ENCODE results near the gene GALNT16. TPM values are rescaled to one million over a fixed set of nuclear protein-coding genes. Genes with fewer than 3 reads are reported as not detected.

The GALNT16 gene
- total RNA-seq, 2 experiments from 2014 or later: not detected

DNA sequence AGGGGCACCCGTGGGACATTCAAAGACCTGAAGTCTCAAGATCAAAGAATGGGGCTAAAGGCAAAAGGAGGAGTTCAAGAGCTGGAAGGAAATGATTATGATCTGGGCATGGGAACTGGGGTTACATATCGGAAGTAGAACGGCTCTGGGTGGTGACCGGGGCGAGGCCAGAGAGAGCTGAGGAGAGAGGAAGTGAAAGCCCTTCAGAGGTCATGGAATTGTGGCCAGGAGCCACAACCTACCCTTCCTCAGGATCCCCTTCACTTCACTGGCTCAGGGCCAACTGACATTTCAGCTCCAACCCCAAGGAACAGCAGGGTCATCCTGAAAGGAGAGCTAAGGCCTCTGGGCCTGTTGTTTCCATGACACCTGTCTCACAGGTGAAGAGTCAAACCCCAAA, 57.8 kb downstream of the GALNT16 start:
- ChIA-PET POLR2A (no interaction called here), CTCF (no interaction called here)
- Mint-ChIP-seq H3K4me1 (ENCODE audit: low read depth) (no peaks in the 10 kb centered on the region), H3K27ac (no peak overlapping the region), H3K9me3 (no peaks in the 10 kb centered on the region), H3K36me3 (ENCODE audit: low read depth) (no peaks in the 10 kb centered on the region), H3K27me3 (peaks cover 4% of the 10 kb centered on the region), H3K4me3 (no peak overlapping the region)
- no peak overlapping the region for H3K27ac ChIP-seq (ENCODE audit: low read depth in 1 of 2, low read length in 2 of 2)
- TF ChIP-seq, protein P1, sequence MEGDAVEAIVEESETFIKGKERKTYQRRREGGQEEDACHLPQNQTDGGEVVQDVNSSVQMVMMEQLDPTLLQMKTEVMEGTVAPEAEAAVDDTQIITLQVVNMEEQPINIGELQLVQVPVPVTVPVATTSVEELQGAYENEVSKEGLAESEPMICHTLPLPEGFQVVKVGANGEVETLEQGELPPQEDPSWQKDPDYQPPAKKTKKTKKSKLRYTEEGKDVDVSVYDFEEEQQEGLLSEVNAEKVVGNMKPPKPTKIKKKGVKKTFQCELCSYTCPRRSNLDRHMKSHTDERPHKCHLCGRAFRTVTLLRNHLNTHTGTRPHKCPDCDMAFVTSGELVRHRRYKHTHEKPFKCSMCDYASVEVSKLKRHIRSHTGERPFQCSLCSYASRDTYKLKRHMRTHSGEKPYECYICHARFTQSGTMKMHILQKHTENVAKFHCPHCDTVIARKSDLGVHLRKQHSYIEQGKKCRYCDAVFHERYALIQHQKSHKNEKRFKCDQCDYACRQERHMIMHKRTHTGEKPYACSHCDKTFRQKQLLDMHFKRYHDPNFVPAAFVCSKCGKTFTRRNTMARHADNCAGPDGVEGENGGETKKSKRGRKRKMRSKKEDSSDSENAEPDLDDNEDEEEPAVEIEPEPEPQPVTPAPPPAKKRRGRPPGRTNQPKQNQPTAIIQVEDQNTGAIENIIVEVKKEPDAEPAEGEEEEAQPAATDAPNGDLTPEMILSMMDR (IDR thresholded peaks at IDR 0.05): no peak
- no peak overlapping the region for H3K4me3 ChIP-seq (ENCODE audit: low read length)
- H3K4me1 ChIP-seq (ENCODE audit: insufficient read depth, low read length): no peaks in the 10 kb centered on the region
- H3K36me3 ChIP-seq (ENCODE audit: insufficient read depth, low read length): no peaks in the 10 kb centered on the region
- DNase-seq (peak in 3 of 14 experiments; percentile 4 to 26 (median 23)), ATAC-seq (ENCODE audit: poor library complexity) (no peak)
- intact Hi-C loops (cut with DNase I, micrococcal nuclease): no loop called here
- H3K27me3 ChIP-seq (ENCODE audit: control insufficient read depth in 1 of 2, insufficient read depth in 2 of 2, low read length in 2 of 2): no peaks in the 10 kb centered on the region
- no peaks in the 10 kb centered on the region for H3K9me3 ChIP-seq (ENCODE audit: control insufficient read depth in 1 of 2, insufficient read depth in 1 of 2, low read length in 2 of 2)

GRCh38 chr14:69318241-69318640, 58.3 kb downstream of the GALNT16 start:
- Histone ChIP-seq H3K9me3 (ENCODE audit: control insufficient read depth in 1 of 2, insufficient read depth in 1 of 2, low read length in 2 of 2) (no peaks in the 10 kb centered on the region), H3K4me1 (ENCODE audit: insufficient read depth, low read length) (no peaks in the 10 kb centered on the region), H3K4me3 (ENCODE audit: low read length) (no peak overlapping the region), H3K27ac (ENCODE audit: low read depth in 1 of 2, low read length in 2 of 2) (no peak overlapping the region), H3K36me3 (ENCODE audit: insufficient read depth, low read length) (no peaks in the 10 kb centered on the region), H3K27me3 (ENCODE audit: control insufficient read depth in 1 of 2, insufficient read depth in 2 of 2, low read length in 2 of 2) (no peaks in the 10 kb centered on the region)
- Mint-ChIP-seq H3K27ac (no peak overlapping the region), H3K36me3 (ENCODE audit: low read depth) (no peaks in the 10 kb centered on the region), H3K4me3 (no peak overlapping the region), H3K4me1 (ENCODE audit: low read depth) (no peaks in the 10 kb centered on the region), H3K27me3 (peaks cover 3% of the 10 kb centered on the region), H3K9me3 (no peaks in the 10 kb centered on the region)
- ATAC-seq (ENCODE audit: poor library complexity) (no peak), DNase-seq (peak in 1 of 14 experiments; percentile 12)
- intact Hi-C loops (cut with DNase I, micrococcal nuclease): no loop called here
- ChIA-PET POLR2A (no interaction called here), CTCF (no interaction called here)
- TF ChIP-seq, protein P1 (IDR thresholded peaks at IDR 0.05): no peak

- H3K4me3 ChIP-seq (ENCODE audit: low read length): no peak overlapping the region
- no peaks in the 10 kb centered on the region for H3K36me3 ChIP-seq (ENCODE audit: insufficient read depth, low read length)
- H3K27ac ChIP-seq (ENCODE audit: low read depth in 1 of 2, low read length in 2 of 2): no peak overlapping the region
- no peak overlapping the region for H3K4me3 Mint-ChIP-seq
- no peaks in the 10 kb centered on the region for H3K9me3 ChIP-seq (ENCODE audit: control insufficient read depth in 1 of 2, insufficient read depth in 1 of 2, low read length in 2 of 2)
- H3K27me3 Mint-ChIP-seq: no peaks in the 10 kb centered on the region
- H3K36me3 Mint-ChIP-seq (ENCODE audit: low read depth): no peaks in the 10 kb centered on the region
- no peaks in the 10 kb centered on the region for H3K4me1 ChIP-seq (ENCODE audit: insufficient read depth, low read length)
- ATAC-seq (ENCODE audit: poor library complexity) (no peak), DNase-seq (no peak)
- CTCF ChIA-PET: no interaction called here
- no peak overlapping the region for H3K27ac Mint-ChIP-seq
- no peaks in the 10 kb centered on the region for H3K27me3 ChIP-seq (ENCODE audit: control insufficient read depth in 1 of 2, insufficient read depth in 2 of 2, low read length in 2 of 2)
- no peaks in the 10 kb centered on the region for H3K9me3 Mint-ChIP-seq
- H3K4me1 Mint-ChIP-seq (ENCODE audit: low read depth): no peaks in the 10 kb centered on the region
- POLR2A ChIA-PET: no interaction called here
- TF ChIP-seq, protein P1 (IDR thresholded peaks at IDR 0.05): no peak
- intact Hi-C loops (cut with DNase I, micrococcal nuclease): no loop called here
Observed at GRCh38 chr14:69318901-69319475, 59.0 kb downstream of the GALNT16 start.

Data from CD4-positive, alpha-beta T cell (primary cell).